Stimulated activated naive CD8-positive, alpha-beta T cell treated with anti-CD3 and anti-CD28 coated beads, Interleukin-15, amount 100 ng/mL, for 72 hours (primary cell): ENCODE data around the gene CTBP2.

Source experiments
- ATAC-seq: fragments of 150-1000 bp; cut with Tn5 transposase; 2 replicates; pipeline ENCODE4 v1.10.0; 2021; ENCODE audit warnings: mild to moderate bottlenecking, moderate library complexity
- DNase-seq, 2 donors: peaks; one replicate each; pipeline ENCODE4 v3.0.0; 2021 to 2022
- H3K27ac Mint-ChIP-seq, 2 donors: one replicate each; pipeline ENCODE4 v1.8.0; 2022; ENCODE audit warnings: mild to moderate bottlenecking in 2 of 2, mixed read lengths in 2 of 2, moderate library complexity in 2 of 2
- H3K27me3 Mint-ChIP-seq: one replicate; pipeline ENCODE4 v1.8.0; 2022; ENCODE audit warnings: mixed read lengths
- H3K4me1 Mint-ChIP-seq: one replicate; pipeline ENCODE4 v1.8.0; 2022; ENCODE audit warnings: mild to moderate bottlenecking, mixed read lengths
- H3K4me3 Mint-ChIP-seq, 2 donors: one replicate each; pipeline ENCODE4 v1.8.0; 2022; ENCODE audit warnings: mild to moderate bottlenecking in 2 of 2, mixed read lengths in 2 of 2, moderate library complexity in 1 of 2
- H3K9me3 Mint-ChIP-seq, 2 donors: one replicate each; pipeline ENCODE4 v1.8.0; 2022; ENCODE audit warnings: mixed read lengths in 2 of 2

CTBP2 gene

DNA sequence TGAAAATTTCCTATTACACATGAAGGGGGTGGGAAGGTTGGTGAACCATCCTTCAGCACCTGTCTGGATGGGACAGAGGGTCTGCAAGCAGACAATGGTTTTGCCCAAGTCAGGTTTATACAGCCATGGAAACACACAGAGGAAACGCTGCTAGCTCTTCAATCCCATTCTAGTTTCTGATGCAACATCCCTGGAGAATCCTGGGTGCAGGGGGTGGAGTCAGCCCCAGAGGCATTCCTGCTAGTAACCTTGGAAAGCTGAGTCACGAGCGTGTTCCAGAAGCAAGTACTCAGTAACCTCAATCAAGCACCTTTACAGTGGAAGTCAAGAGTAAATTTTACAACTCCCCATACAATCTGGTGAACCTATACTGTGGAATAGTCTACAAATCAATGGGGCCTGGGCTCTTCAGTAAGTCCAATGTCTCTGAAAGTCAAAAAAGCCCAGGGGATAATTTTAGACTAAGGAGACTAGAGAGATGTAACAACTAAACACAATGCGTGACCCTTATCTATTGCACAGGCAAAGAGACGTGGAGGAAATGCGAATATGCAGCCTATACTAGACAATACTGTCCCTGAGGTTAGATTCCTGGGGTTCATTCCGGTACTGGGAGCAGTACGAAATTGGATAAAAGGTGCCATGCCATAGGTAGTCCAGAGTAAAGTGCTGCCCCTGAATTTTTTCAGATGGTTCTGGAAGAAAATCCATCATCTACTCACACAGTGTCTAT lies 123.1 kb downstream of the CTBP2 start:
- ATAC-seq (no peak), DNase-seq (no peak)
- Mint-ChIP-seq H3K4me3 (no peak overlapping the region), H3K27ac (no peak overlapping the region), H3K9me3 (no peaks in the 10 kb centered on the region), H3K4me1 (no peaks in the 10 kb centered on the region), H3K27me3 (no peaks in the 10 kb centered on the region)

GRCh38 chr10:125035588-125036295 lies 124.6 kb downstream of the CTBP2 start:
- Mint-ChIP-seq H3K9me3 (no peaks in the 10 kb centered on the region), H3K4me1 (no peaks in the 10 kb centered on the region), H3K4me3 (no peak overlapping the region), H3K27me3 (no peaks in the 10 kb centered on the region), H3K27ac (peak overlapping the region; percentile 52 to 73)
- no peak for DNase-seq
- no peak for ATAC-seq

DNA sequence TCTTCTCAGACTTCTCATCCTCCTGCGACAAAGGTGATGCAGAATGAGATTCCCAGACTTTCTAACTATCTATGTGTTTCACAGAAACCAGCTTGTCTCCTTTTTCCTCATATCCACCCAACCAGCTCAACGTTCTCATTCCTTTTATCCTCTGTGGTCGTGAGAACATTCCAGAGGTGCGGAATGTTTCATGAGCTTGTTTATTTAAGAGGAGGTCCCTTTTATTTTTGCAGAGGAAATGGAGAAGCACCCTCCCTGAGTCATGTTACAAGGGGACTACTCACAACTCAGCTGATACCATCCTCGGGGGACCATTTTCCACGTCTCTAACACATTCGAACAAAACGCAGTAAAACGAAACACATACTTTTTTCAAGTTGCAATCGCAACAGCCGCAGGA lies 125.2 kb downstream of the CTBP2 start:
- H3K27me3 Mint-ChIP-seq = no peaks in the 10 kb centered on the region
- H3K9me3 Mint-ChIP-seq = no peaks in the 10 kb centered on the region
- DNase-seq (no peak), ATAC-seq (no peak)
- no peak overlapping the region for H3K27ac Mint-ChIP-seq
- H3K4me1 Mint-ChIP-seq = no peaks in the 10 kb centered on the region
- no peak overlapping the region for H3K4me3 Mint-ChIP-seq

GRCh38 chr10:125034675-125035074 lies 125.7 kb downstream of the CTBP2 start:
- Mint-ChIP-seq H3K27ac (no peak overlapping the region), H3K27me3 (no peaks in the 10 kb centered on the region)

DNA sequence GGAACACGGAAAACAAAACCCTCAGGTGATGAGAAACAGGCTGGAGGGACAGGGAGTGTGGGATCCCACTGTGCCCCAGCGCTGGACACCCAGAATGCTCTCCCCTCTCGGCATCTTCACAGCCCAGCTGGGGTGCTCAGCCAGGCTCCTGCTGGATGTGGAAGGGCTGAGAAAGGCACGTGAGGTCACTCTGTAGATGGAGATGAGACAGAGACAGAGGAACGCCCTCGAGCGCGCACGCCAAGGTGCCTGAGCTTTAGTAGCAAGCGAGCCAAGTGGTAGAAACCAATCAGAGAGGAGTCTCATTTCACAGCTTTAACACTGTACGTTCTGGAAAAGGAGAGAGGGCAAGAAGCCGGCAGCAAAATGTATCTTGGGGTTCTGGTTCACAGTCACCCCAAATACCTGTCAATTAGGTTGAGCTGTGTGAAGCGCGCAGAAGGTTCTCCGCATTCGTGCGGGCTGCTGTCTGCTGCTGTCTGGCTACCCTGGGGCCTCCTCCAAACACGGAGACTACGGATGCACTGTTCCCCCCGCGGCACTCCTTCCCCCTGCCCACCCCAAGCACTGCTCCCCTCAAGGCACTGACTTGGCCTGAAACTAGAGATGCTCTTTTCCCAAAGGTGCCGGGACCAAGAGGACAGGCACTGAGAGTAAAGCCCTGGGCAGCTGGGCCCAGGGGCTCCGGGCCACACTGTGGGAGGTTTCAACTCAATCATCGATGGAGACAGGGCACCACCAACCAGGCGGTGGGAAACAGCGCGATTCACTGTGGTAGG lies 127.0 kb downstream of the CTBP2 start:
- Mint-ChIP-seq H3K4me3 (no peak overlapping the region), H3K9me3 (no peaks in the 10 kb centered on the region), H3K4me1 (no peaks in the 10 kb centered on the region), H3K27ac (no peak overlapping the region), H3K27me3 (no peaks in the 10 kb centered on the region)
- no peak for ATAC-seq
- no peak for DNase-seq

More at GRCh38 chr10:125034675-125035074, 125.7 kb downstream of the CTBP2 start:
- Mint-ChIP-seq H3K9me3 (no peaks in the 10 kb centered on the region), H3K4me1 (no peaks in the 10 kb centered on the region), H3K4me3 (no peak overlapping the region)
- ATAC-seq = no peak
- DNase-seq = no peak

DNA sequence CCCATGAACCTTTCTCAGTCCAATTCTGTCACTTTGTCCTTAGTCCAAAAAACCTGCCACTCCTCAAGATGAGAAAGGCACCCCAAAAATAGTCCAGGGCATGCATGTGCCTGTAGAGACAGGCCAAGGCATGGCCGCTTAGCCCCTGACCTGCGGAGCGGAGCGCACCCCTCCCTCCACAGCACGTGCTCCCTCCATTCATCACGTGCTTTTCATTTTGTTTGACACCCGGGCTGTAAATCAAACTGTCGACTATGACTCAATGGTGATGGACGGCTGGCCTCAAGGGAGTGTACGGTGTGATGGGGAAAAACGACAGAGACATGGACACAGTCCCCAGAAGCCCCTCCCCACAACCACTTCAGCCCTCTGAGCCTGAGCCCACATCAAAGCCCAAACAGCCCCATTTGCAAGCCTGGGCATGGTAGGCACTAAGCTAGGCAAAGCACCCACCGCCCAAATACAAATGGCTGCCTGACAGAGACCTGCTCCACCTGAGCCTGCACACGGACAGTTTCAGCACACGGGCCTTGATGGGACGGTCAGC lies 127.8 kb downstream of the CTBP2 start:
- H3K9me3 Mint-ChIP-seq = no peaks in the 10 kb centered on the region
- H3K4me1 Mint-ChIP-seq = no peaks in the 10 kb centered on the region
- no peaks in the 10 kb centered on the region for H3K27me3 Mint-ChIP-seq
- DNase-seq = no peak
- no peak overlapping the region for H3K4me3 Mint-ChIP-seq
- H3K27ac Mint-ChIP-seq = no peak overlapping the region
- no peak for ATAC-seq

GRCh38 chr10:125030567-125031197 lies 129.7 kb downstream of the CTBP2 start:
- Mint-ChIP-seq H3K4me3 (no peak overlapping the region), H3K27ac (no peak overlapping the region), H3K9me3 (no peaks in the 10 kb centered on the region), H3K27me3 (no peaks in the 10 kb centered on the region), H3K4me1 (no peaks in the 10 kb centered on the region)
- DNase-seq (no peak), ATAC-seq (no peak)

DNA sequence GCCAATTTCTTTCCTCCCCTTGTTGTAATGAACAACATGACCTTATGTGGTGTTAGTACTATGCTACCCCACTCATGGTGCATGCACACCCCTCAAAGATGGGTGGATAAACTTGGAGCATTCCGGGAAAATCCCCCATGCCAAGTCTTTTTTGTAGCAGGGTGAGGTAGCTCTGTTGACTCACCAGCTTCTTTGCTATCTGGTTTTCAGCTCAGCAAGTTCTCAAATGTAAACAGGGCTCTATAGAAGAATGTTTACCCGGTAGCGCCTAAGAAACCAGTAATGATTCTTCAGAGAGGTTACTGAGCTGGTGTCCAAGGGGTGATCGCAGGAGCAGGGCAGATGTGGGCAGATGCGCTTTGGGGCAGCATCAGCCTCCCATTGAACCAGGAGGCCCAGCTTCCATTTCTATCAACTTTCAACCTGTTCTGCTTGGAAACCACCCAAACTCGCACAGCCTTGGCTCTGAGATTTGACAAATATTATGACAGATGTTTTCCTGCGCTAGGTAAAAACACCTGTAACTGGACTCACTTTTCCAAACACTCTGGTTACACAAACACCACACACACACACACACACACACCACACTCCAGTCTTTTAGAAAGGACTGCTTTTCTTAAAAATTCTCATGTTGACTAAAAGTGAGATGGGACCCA lies 130.7 kb downstream of the CTBP2 start:
- no peak for DNase-seq
- H3K27ac Mint-ChIP-seq = no peak overlapping the region
- no peaks in the 10 kb centered on the region for H3K27me3 Mint-ChIP-seq
- no peak overlapping the region for H3K4me3 Mint-ChIP-seq
- H3K4me1 Mint-ChIP-seq = no peaks in the 10 kb centered on the region
- no peaks in the 10 kb centered on the region for H3K9me3 Mint-ChIP-seq
- ATAC-seq = no peak

- DNase-seq (no peak), ATAC-seq (no peak)
- Mint-ChIP-seq H3K4me1 (no peaks in the 10 kb centered on the region), H3K27ac (no peak overlapping the region), H3K4me3 (no peak overlapping the region), H3K9me3 (no peaks in the 10 kb centered on the region), H3K27me3 (no peaks in the 10 kb centered on the region)
These were observed 132.2 kb downstream of the CTBP2 start for GRCh38 chr10:125027871-125028869.

GRCh38 chr10:125026974-125027735 lies 133.2 kb downstream of the CTBP2 start:
- Mint-ChIP-seq H3K27me3 (no peaks in the 10 kb centered on the region), H3K4me1 (no peaks in the 10 kb centered on the region), H3K9me3 (no peaks in the 10 kb centered on the region), H3K27ac (no peak overlapping the region), H3K4me3 (no peak overlapping the region)
- DNase-seq (no peak), ATAC-seq (no peak)

- no peaks in the 10 kb centered on the region for H3K4me1 Mint-ChIP-seq
- no peak for DNase-seq
- no peaks in the 10 kb centered on the region for H3K27me3 Mint-ChIP-seq
- H3K27ac Mint-ChIP-seq = no peak overlapping the region
- peak; percentile 50 for ATAC-seq
- H3K4me3 Mint-ChIP-seq = no peak overlapping the region
- H3K9me3 Mint-ChIP-seq = no peaks in the 10 kb centered on the region
These were observed 134.1 kb downstream of the CTBP2 start for GRCh38 chr10:125026036-125026931.

DNA sequence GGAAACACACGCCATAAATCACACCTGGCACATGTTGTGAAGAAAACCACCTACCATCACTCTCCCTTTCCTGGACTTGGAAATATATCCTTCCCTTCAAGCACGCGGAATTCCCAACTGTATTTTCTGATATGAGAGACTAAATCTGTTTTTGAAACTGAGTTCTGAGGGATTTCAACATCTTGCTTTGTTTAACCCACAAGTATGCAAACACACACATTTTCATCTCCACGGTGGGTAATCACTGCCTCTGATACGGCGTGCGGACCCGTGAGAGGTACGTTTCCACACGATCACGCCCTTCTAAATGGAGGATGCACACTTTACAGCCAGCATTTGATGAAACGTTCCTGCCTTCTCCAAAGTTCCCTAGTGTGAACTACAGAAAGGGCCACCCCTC lies 135.0 kb downstream of the CTBP2 start:
- ATAC-seq (no peak), DNase-seq (no peak)
- H3K9me3 Mint-ChIP-seq = no peaks in the 10 kb centered on the region
- H3K4me3 Mint-ChIP-seq = no peak overlapping the region
- H3K27me3 Mint-ChIP-seq = no peaks in the 10 kb centered on the region
- peak overlapping the region in 1 of 2 donors; percentile 9 for H3K27ac Mint-ChIP-seq
- no peaks in the 10 kb centered on the region for H3K4me1 Mint-ChIP-seq
